OCI-LY1 (cell line): Measurements from ENCODE around the gene TIGIT.

Source experiments
- H2AFZ ChIP-seq: fragments of 200-600 bp; sonication (generic), shearing (Covaris generic); 2 replicates; pipeline ENCODE4 v1.6.0; 2014; ENCODE audit warnings: antibody characterized with exemption, mild to moderate bottlenecking, low read length
- H3F3A ChIP-seq: fragments of 200-600 bp; sonication (generic), shearing (Covaris generic); 2 replicates; pipeline ENCODE4 v1.6.0; 2014; ENCODE audit warnings: mild to moderate bottlenecking, antibody characterized with exemption, low read length, moderate library complexity; ENCODE audit not compliant: insufficient read depth
- H3K27ac ChIP-seq: fragments of 200-600 bp; sonication (generic); 2 replicates; pipeline ENCODE4 v1.5.1; 2014; ENCODE audit warnings: low read length, mixed run types, mild to moderate bottlenecking, low read depth; ENCODE audit not compliant: poor library complexity, severe bottlenecking
- H3K27me3 ChIP-seq: fragments of 200-600 bp; sonication (generic); 2 replicates; pipeline ENCODE4 v1.6.0; 2014; ENCODE audit warnings: antibody characterized with exemption, mild to moderate bottlenecking, low read length, moderate library complexity; ENCODE audit not compliant: insufficient read depth
- H3K36me3 ChIP-seq: fragments of 200-600 bp; sonication (generic); 2 replicates; pipeline ENCODE4 v1.6.1; 2014; ENCODE audit warnings: mild to moderate bottlenecking, antibody characterized with exemption, low read length, moderate library complexity, mixed read lengths; ENCODE audit not compliant: insufficient read depth
- H3K4me1 ChIP-seq: fragments of 200-600 bp; sonication (generic); 2 replicates; pipeline ENCODE4 v1.5.1; 2014; ENCODE audit warnings: mild to moderate bottlenecking, low read length, moderate library complexity; ENCODE audit not compliant: insufficient read depth, severe bottlenecking
- H3K4me2 ChIP-seq: fragments of 200-600 bp; sonication (generic), shearing (Covaris generic); 2 replicates; pipeline ENCODE4 v1.6.1; 2014; ENCODE audit warnings: low read length
- H3K4me3 ChIP-seq: fragments of 200-600 bp; sonication (generic); 2 replicates; pipeline ENCODE4 v1.5.1; 2014; ENCODE audit warnings: low read length, low read depth, mild to moderate bottlenecking, mixed read lengths; ENCODE audit not compliant: poor library complexity, severe bottlenecking
- H3K79me2 ChIP-seq: fragments of 200-600 bp; shearing (Covaris generic); 2 replicates; pipeline ENCODE4 v1.6.1; 2016; ENCODE audit warnings: mixed run types, low read length, mixed read lengths; ENCODE audit not compliant: insufficient read depth
- H3K9ac ChIP-seq: fragments of 200-600 bp; sonication (generic), shearing (Covaris generic); 2 replicates; pipeline ENCODE4 v1.6.1; 2014; ENCODE audit warnings: mild to moderate bottlenecking, low read length, mixed read lengths
- H3K9me2 ChIP-seq: fragments of 200-600 bp; sonication (generic), shearing (Covaris generic); 2 replicates; pipeline ENCODE4 v1.6.1; 2014; ENCODE audit warnings: low read depth, mild to moderate bottlenecking, low read length, mixed read lengths
- H3K9me3 ChIP-seq: fragments of 200-600 bp; shearing (Covaris generic); 2 replicates; pipeline ENCODE4 v1.6.1; 2014; ENCODE audit warnings: low read length, mixed read lengths
- H4K20me1 ChIP-seq: fragments of 200-600 bp; sonication (generic), shearing (Covaris generic); 2 replicates; pipeline ENCODE4 v1.6.0; 2016; ENCODE audit warnings: mild to moderate bottlenecking, low read length; ENCODE audit not compliant: insufficient read depth
- EZH2 ChIP-seq: fragments of 200-600 bp; sonication (generic), shearing (Covaris generic); IDR thresholded peaks from 2 replicates; pipeline ENCODE4 v1.8.0; 2017; ENCODE audit warnings: borderline replicate concordance, mixed run types, mild to moderate bottlenecking, antibody characterized with exemption, low read length, moderate library complexity, mixed read lengths
- TF ChIP-seq, protein P1 (sequence below): fragments of 200-600 bp; sonication (generic), shearing (Covaris generic); IDR thresholded peaks from 2 replicates; pipeline ENCODE4 v1.5.1; 2017; ENCODE audit warnings: mild to moderate bottlenecking, antibody characterized with exemption, low read length, moderate library complexity, mixed read lengths

TIGIT gene

DNA sequence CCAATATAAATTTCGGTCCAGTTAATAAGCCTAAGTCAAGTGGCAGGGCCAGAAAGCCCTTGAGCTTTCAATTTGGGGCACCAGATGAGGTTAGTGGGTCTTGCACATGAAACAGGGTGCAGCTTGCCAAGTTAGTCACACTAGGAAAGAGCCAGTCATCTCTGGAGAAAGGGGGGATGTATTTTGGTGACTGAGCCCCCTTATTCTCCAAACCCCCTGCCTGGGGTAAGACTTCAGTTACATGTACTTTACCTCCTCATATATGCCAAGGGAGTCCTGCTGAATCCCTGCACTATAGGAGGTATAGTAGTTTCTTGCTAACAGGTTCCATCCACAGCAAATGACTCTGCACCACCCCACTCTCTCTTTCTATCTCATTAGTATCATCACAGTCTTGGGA lies 62.7 kb downstream of the TIGIT start:
- no peak overlapping the region for H2AFZ ChIP-seq
- no peaks in the 10 kb centered on the region for H4K20me1 ChIP-seq
- H3K4me1 ChIP-seq: no peaks in the 10 kb centered on the region
- no peaks in the 10 kb centered on the region for H3F3A ChIP-seq
- H3K9me2 ChIP-seq: no peaks in the 10 kb centered on the region
- no peaks in the 10 kb centered on the region for H3K27me3 ChIP-seq
- no peak overlapping the region for H3K9ac ChIP-seq
- H3K79me2 ChIP-seq: no peaks in the 10 kb centered on the region
- no peak overlapping the region for H3K4me2 ChIP-seq
- no peaks in the 10 kb centered on the region for H3K9me3 ChIP-seq
- H3K4me3 ChIP-seq: no peak overlapping the region
- no peak overlapping the region for H3K27ac ChIP-seq
- TF ChIP-seq, protein P1, sequence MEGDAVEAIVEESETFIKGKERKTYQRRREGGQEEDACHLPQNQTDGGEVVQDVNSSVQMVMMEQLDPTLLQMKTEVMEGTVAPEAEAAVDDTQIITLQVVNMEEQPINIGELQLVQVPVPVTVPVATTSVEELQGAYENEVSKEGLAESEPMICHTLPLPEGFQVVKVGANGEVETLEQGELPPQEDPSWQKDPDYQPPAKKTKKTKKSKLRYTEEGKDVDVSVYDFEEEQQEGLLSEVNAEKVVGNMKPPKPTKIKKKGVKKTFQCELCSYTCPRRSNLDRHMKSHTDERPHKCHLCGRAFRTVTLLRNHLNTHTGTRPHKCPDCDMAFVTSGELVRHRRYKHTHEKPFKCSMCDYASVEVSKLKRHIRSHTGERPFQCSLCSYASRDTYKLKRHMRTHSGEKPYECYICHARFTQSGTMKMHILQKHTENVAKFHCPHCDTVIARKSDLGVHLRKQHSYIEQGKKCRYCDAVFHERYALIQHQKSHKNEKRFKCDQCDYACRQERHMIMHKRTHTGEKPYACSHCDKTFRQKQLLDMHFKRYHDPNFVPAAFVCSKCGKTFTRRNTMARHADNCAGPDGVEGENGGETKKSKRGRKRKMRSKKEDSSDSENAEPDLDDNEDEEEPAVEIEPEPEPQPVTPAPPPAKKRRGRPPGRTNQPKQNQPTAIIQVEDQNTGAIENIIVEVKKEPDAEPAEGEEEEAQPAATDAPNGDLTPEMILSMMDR: no peak
- TF ChIP-seq EZH2: no peak
- no peaks in the 10 kb centered on the region for H3K36me3 ChIP-seq
